Fibroblast of skin of left quadriceps (primary cell): ENCODE results near the gene HMGCR.
A peak's percentile ranks its signal among the peaks of the same experiment; 100 is the strongest.

Experiments
- DNase-seq, 2 experiments: peaks; one replicate each; pipeline ENCODE4 v3.0.0-alpha.2; 2013; ENCODE audit warnings: low read depth in 2 of 2

The HMGCR gene

GRCh38 chr5:75340714-75341478 is 3.9 kb downstream of the HMGCR start:
- peak in 1 of 2 experiments; percentile 9 for DNase-seq

DNA sequence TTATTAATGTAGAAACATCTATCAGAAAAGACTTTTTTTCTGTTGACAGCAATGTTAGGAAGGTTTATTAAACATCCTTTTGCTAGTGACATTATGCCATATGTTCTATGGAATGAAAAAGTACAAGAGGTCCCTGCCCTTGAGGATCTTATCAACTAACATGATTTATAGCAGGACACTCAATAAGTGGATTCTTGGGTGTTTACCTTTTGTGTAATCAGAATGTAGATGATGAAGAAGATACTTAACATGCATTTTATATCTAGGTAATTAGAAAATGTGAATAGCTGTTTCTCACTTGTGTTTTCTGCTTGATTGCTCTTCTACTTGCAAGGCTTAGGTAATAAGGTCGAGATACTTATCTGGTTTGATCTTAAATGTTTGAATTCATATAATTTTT is 4.9 kb downstream of the HMGCR start:
- DNase-seq = no peak

DNA sequence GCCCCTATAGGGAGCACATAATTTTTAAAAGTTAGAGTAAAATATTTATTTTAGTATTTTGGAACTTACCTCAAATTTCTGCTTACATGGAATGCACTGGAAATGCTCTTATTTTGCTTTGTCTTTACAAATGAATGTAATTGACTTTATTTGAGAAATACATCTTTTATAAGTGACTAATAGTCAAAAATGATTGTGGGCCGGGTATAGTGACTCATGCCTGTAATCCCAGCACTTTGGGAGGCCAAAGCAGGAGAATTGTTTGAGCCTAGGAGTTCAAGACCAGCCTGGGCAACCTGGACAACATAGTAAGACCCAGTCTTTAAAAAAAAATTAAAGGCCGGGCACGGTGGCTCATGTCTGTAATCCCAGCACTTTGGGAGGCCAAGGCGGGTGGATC is 5.8 kb downstream of the HMGCR start:
- DNase-seq = no peak

- DNase-seq = no peak
Measured at GRCh38 chr5:75348241-75348640, 11.2 kb downstream of the HMGCR start.

- no peak for DNase-seq
Measured at GRCh38 chr5:75349663-75350062, 12.6 kb downstream of the HMGCR start.

DNA sequence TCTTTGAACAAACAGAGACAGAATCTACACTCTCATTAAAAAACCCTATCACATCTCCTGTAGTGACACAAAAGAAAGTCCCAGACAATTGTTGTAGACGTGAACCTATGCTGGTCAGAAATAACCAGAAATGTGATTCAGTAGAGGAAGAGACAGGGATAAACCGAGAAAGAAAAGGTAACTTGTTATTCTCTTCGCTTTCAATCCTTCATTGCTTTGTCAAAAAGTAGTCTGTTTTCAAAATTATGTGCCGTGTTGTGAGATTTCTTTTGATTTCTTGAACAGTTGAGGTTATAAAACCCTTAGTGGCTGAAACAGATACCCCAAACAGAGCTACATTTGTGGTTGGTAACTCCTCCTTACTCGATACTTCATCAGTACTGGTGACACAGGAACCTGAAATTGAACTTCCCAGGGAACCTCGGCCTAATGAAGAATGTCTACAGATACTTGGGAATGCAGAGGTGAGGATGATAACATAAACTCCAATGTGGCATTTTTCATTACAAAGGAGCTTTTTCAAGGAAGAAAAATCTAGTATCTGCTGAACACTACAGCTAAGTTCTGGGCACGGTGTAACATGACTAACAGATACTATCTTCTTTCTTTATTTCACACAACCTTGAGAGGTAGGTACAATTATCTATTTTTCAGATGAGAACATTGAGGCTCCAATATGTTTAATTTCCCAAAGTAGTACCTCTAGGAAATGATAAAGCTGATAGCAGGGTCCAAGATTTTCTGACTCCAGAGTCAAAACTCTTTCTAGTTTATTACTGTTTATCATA is 14.3 kb downstream of the HMGCR start:
- DNase-seq = no peak

GRCh38 chr5:75355236-75355635 is 18.2 kb downstream of the HMGCR start:
- no peak for DNase-seq

GRCh38 chr5:75356719-75357118 is 19.7 kb downstream of the HMGCR start:
- no peak for DNase-seq

DNA sequence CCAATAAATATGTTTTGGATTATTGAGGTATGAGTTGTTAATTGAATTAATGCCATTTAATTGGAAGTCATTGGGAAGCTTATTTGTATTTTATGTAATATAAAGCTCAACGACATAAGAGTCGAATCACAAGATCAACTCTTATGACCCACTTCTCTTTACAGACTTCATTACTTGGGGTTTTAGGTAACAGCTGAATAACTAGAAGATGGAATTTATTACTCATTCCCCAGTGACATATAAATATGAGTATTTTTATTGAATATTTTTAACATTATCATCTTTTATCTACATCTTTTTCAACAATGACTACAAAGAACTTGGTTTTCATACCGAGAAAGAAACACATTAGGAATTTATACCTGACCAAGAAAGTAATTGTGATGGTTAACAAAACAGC is 21.1 kb downstream of the HMGCR start:
- no peak for DNase-seq

DNA sequence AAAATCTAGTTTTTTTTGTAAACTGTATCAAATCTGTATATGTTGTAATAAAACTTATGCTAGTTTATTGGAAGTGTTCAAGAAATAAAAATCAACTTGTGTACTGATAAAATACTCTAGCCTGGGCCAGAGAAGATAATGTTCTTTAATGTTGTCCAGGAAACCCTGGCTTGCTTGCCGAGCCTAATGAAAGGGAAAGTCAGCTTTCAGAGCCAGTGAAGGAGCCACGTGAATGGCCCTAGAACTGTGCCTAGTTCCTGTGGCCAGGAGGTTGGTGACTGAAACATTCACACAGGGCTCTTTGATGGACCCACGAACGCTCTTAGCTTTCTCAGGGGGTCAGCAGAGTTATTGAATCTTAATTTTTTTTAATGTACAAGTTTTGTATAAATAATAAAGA is 24.3 kb downstream of the HMGCR start:
- no peak for DNase-seq

GRCh38 chr5:75362474-75362975 is 25.5 kb downstream of the HMGCR start:
- DNase-seq = no peak

DNA sequence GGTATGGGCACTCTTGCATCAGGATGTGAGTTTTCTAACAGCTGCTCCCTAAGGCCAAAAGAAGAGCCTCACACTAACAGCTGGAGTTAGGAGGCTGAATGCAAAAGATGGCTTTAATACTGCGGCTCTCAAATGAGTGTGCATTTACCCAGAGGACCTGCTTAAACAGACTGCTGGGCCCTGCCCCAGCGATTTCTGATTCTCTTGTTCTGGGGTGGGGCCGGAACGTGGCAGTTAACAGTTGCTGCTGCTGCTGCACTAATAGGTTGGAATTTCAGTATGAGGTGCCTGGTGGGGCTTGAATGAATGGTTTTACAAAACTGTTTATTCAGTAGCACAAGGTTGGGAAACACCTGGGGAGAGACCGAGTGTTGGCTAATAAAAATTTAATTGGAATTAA is 26.1 kb downstream of the HMGCR start:
- no peak for DNase-seq

- no peak for DNase-seq
Measured at GRCh38 chr5:75363726-75364495, 26.9 kb downstream of the HMGCR start.

- DNase-seq = no peak
Measured at GRCh38 chr5:75364571-75365280, 27.7 kb downstream of the HMGCR start.

- DNase-seq = no peak
Measured at GRCh38 chr5:75365740-75366139, 28.7 kb downstream of the HMGCR start.

- no peak for DNase-seq
Measured at GRCh38 chr5:75366787-75367186, 29.8 kb downstream of the HMGCR start.

GRCh38 chr5:75367401-75367800 is 30.4 kb downstream of the HMGCR start:
- peak; percentile 22 to 35 for DNase-seq

GRCh38 chr5:75368391-75368790 is 31.4 kb downstream of the HMGCR start:
- peak; percentile 8 to 21 for DNase-seq

DNA sequence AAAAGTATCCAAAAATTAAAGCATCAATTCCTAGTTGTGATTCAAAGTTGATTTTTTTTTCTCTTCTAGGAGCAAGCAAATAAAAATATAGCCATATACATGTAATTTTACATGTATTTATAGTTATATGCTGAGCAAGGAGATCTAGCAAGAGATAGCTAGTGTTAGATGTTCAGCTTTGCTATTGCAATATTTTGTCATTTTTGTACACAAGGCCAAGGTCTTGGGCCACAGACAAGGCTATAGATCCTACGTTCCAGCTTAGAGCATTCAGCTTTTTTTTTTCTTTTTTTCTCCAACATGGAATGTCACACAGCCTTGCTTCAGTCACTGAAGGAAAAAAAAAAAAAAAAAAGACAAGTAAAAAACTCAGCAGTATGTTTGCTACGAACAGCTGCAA is 36.8 kb downstream of the HMGCR start:
- DNase-seq = no peak

DNA sequence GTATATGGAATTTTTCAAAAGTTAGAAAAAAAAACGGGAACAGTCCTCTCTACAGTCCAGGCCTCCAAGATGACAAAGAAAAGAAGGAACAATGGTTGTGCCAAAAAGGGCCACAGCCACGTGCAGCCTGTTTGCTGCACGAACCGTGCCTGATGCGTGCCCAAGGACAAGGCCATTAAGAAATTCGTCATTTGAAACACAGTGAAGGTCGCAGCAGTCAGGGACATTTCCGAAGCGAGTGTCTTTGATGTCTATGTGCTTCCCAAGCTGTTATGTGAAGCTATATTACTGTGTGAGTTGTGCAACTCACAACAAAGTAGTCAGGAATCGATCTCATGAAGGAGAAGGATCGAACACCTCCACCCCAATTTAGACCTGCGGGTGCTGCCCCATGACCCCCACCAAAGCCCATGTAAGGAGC is 37.4 kb downstream of the HMGCR start:
- no peak for DNase-seq

DNA sequence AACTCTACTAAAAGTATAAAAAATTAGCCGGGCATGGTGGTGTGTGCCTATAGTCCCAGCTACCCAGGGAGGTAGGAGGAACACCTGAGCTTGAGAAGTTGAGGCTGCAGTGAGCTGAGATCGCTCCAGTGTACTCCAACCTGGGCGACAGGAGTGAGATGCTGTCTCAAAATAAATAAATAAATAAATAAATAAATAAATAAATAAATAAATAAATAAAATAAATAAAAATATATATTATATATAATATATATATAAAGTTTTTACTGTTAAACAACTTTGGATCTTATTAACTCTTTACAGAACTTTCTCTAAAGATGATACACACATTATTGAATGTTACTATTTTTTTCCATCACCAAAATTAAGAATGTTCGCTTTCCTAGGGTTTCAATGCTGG is 38.4 kb downstream of the HMGCR start:
- no peak for DNase-seq

DNA sequence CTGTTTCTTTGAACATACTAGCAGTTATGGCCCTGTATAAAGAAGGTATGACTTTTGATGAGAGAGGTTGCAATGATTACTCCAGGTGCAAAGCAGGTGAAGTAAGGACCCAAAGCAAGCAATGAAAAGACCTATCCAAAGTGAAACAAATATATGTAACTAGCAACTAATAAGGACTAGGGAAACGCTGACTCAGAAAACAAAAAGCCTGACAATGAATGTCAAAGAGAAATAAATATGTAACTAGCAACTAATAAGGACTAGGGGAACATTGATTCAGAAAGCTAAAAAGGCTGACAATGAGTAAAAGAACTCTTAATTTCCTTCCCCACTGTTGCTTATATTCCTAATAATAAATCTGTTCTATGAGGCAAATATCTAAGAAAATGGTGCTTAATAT is 43.1 kb downstream of the HMGCR start:
- DNase-seq = no peak
